GM23248 (cell line): ENCODE measurements around the gene PSMB8.

Source experiments
- EZH2 ChIP-seq: fragments of 200-600 bp; sonication (generic); IDR thresholded peaks from 2 replicates; pipeline ENCODE4 v1.6.1; 2018; ENCODE audit warnings: antibody characterized with exemption, mild to moderate bottlenecking; ENCODE audit not compliant: insufficient read depth, poor library complexity, severe bottlenecking
- EZH2phosphoT487 ChIP-seq: fragments of 200-600 bp; sonication (generic); IDR thresholded peaks from 2 replicates; pipeline ENCODE4 v1.6.1; 2018; ENCODE audit warnings: antibody characterized with exemption, moderate library complexity, mild to moderate bottlenecking, low read depth; ENCODE audit not compliant: insufficient read depth

DNA sequence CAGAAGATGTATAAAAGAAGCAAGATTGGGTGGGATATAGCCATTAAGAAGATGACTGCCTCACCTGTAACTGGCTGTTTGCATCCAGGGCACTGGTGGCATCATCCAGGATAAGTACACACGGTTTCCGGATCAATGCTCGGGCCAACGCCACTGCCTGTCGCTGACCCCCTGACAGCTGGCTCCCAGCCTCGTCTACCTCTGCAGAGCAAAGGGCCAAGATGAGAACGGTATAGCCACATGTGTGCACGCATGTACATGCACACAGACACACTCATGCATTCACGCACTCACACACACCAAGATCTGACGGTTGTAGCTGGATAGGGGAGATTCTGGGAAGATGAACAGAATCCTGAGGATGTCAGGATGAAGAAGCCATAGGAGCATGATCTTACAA lies 3.2 kb upstream of the PSMB8 start:
- TF ChIP-seq EZH2 (no peak), EZH2phosphoT487 (no peak)
